Measurements from ENCODE around the gene NIPAL3. TPM values are rescaled to one million over a fixed set of nuclear protein-coding genes. Genes with fewer than 3 reads are reported as not detected.

Gene NIPAL3
- total RNA-seq, 1 experiment from 2014 or later = 16.6 TPM

DNA sequence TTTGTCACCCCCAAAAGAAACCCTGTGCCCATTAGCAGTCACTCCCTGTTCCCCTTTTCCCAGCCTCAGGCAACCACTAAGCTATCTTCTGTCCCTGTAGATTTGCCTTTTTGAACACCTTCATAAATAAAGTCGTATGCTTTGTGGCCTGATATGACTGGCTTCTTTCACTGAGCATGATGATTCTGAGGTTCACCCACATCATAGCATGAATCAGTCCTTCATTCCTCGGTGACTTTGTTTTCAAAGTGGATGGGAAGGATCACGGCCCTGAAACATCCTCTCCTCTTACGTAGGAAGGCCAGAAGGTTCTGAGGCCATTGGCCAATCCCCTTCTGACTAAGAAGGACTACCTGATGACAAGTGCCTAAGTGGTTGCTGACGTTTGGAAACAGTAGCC lies 39.1 kb downstream of the NIPAL3 start:
- no peak overlapping the region for H3K4me3 ChIP-seq (replicated peaks in 1 of 2; ENCODE audit: low read depth in 1 of 2, low read length in 2 of 2)
- H2AFZ ChIP-seq (ENCODE audit: low read depth, low read length, poor library complexity, severe bottlenecking) = no peak overlapping the region
- ChIA-PET RAD21 (ENCODE audit: low non-redundant PET in 1 of 2, low total read pairs in 2 of 2, uncharacterized antibody in 2 of 2, unreplicated experiment in 2 of 2) (no interaction called here), CTCF (no interaction called here), POLR2A (no interaction called here)
- peaks cover 0 to 2% of the 10 kb centered on the region in 2 experiments; a peak in 1 of 4 replicates for H3K36me3 ChIP-seq (ENCODE audit: control insufficient read depth in 1 of 2, insufficient read depth in 2 of 2, low read length in 2 of 2)
- intact Hi-C loops (cut with micrococcal nuclease) = no loop called here
- ATAC-seq = no peak
- H4K20me1 ChIP-seq (ENCODE audit: insufficient read depth) = no peaks in the 10 kb centered on the region
- TF ChIP-seq EZH2phosphoT487 (IDR thresholded peaks at IDR 0.05; ENCODE audit: borderline replicate concordance) (no peak), ZFX (IDR thresholded peaks at IDR 0.05) (no peak), JUND (IDR thresholded peaks at IDR 0.05) (no peak), POLR2AphosphoS5 (IDR thresholded peaks at IDR 0.05; ENCODE audit: low read depth, low read length) (no peak), RAD21 (IDR thresholded peaks at IDR 0.05; ENCODE audit: low read depth) (no peak), ZNF274 (IDR thresholded peaks at IDR 0.05; ENCODE audit: low read depth, low read length) (no peak), YY1 (IDR thresholded peaks at IDR 0.05; ENCODE audit: extremely low read depth, insufficient replicate concordance, low read depth, low read length) (no peak), EZH2 (IDR thresholded peaks at IDR 0.05) (no peak), SP1 (IDR thresholded peaks at IDR 0.05; ENCODE audit: low read depth) (no peak), POLR2A (IDR thresholded peaks at IDR 0.05; ENCODE audit: borderline replicate concordance, extremely low read depth, insufficient read depth, insufficient read length) (no peak), SRF (IDR thresholded peaks at IDR 0.05; ENCODE audit: low read depth) (no peak), TCF7L2 (IDR thresholded peaks at IDR 0.05; ENCODE audit: borderline replicate concordance, extremely low read depth, insufficient read depth, insufficient read length) (no peak), FOSL1 (IDR thresholded peaks at IDR 0.05; ENCODE audit: low read depth) (no peak), CEBPB (IDR thresholded peaks at IDR 0.05; ENCODE audit: low read depth) (no peak), ELF1 (IDR thresholded peaks at IDR 0.05; ENCODE audit: borderline replicate concordance, low read depth) (no peak)
- TF ChIP-seq, protein P1, sequence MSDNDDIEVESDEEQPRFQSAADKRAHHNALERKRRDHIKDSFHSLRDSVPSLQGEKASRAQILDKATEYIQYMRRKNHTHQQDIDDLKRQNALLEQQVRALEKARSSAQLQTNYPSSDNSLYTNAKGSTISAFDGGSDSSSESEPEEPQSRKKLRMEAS (IDR thresholded peaks at IDR 0.05) = no peak
- TF ChIP-seq, protein P2, sequence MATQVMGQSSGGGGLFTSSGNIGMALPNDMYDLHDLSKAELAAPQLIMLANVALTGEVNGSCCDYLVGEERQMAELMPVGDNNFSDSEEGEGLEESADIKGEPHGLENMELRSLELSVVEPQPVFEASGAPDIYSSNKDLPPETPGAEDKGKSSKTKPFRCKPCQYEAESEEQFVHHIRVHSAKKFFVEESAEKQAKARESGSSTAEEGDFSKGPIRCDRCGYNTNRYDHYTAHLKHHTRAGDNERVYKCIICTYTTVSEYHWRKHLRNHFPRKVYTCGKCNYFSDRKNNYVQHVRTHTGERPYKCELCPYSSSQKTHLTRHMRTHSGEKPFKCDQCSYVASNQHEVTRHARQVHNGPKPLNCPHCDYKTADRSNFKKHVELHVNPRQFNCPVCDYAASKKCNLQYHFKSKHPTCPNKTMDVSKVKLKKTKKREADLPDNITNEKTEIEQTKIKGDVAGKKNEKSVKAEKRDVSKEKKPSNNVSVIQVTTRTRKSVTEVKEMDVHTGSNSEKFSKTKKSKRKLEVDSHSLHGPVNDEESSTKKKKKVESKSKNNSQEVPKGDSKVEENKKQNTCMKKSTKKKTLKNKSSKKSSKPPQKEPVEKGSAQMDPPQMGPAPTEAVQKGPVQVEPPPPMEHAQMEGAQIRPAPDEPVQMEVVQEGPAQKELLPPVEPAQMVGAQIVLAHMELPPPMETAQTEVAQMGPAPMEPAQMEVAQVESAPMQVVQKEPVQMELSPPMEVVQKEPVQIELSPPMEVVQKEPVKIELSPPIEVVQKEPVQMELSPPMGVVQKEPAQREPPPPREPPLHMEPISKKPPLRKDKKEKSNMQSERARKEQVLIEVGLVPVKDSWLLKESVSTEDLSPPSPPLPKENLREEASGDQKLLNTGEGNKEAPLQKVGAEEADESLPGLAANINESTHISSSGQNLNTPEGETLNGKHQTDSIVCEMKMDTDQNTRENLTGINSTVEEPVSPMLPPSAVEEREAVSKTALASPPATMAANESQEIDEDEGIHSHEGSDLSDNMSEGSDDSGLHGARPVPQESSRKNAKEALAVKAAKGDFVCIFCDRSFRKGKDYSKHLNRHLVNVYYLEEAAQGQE (IDR thresholded peaks at IDR 0.05; ENCODE audit: low read depth) = no peak
- TF ChIP-seq, protein P3, sequence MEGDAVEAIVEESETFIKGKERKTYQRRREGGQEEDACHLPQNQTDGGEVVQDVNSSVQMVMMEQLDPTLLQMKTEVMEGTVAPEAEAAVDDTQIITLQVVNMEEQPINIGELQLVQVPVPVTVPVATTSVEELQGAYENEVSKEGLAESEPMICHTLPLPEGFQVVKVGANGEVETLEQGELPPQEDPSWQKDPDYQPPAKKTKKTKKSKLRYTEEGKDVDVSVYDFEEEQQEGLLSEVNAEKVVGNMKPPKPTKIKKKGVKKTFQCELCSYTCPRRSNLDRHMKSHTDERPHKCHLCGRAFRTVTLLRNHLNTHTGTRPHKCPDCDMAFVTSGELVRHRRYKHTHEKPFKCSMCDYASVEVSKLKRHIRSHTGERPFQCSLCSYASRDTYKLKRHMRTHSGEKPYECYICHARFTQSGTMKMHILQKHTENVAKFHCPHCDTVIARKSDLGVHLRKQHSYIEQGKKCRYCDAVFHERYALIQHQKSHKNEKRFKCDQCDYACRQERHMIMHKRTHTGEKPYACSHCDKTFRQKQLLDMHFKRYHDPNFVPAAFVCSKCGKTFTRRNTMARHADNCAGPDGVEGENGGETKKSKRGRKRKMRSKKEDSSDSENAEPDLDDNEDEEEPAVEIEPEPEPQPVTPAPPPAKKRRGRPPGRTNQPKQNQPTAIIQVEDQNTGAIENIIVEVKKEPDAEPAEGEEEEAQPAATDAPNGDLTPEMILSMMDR (IDR thresholded peaks at IDR 0.05 in 2 of 3, conservative IDR thresholded peaks at IDR 0.05 in 1 of 3; ENCODE audit: borderline replicate concordance in 1 of 3, insufficient read depth in 1 of 3, low read depth in 2 of 3, low read length in 2 of 3) = no peak
- TF ChIP-seq, protein P4, sequence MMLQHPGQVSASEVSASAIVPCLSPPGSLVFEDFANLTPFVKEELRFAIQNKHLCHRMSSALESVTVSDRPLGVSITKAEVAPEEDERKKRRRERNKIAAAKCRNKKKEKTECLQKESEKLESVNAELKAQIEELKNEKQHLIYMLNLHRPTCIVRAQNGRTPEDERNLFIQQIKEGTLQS (IDR thresholded peaks at IDR 0.05) = no peak
- TF ChIP-seq, protein P5, sequence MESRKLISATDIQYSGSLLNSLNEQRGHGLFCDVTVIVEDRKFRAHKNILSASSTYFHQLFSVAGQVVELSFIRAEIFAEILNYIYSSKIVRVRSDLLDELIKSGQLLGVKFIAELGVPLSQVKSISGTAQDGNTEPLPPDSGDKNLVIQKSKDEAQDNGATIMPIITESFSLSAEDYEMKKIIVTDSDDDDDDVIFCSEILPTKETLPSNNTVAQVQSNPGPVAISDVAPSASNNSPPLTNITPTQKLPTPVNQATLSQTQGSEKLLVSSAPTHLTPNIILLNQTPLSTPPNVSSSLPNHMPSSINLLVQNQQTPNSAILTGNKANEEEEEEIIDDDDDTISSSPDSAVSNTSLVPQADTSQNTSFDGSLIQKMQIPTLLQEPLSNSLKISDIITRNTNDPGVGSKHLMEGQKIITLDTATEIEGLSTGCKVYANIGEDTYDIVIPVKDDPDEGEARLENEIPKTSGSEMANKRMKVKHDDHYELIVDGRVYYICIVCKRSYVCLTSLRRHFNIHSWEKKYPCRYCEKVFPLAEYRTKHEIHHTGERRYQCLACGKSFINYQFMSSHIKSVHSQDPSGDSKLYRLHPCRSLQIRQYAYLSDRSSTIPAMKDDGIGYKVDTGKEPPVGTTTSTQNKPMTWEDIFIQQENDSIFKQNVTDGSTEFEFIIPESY (IDR thresholded peaks at IDR 0.05; ENCODE audit: extremely low read depth, insufficient replicate concordance, low read length) = no peak
- no TSS peak for BruUV-seq (replicated peaks)
- no peak for DNase-seq (ENCODE audit: low read depth, low spot score)
- no peak overlapping the region for H3K27ac ChIP-seq (ENCODE audit: low read depth, low read length)
- no peaks in the 10 kb centered on the region for H3K4me1 ChIP-seq (ENCODE audit: control insufficient read depth in 1 of 2, insufficient read depth in 2 of 2, low read length in 2 of 2)
- no peaks in the 10 kb centered on the region for H3K9me2 ChIP-seq (ENCODE audit: insufficient read depth)
- no peaks in the 10 kb centered on the region for H3K27me3 ChIP-seq (ENCODE audit: insufficient read depth, low read length)
- H3K9me3 ChIP-seq (ENCODE audit: control insufficient read depth in 1 of 2, insufficient read depth in 1 of 2, low read depth in 1 of 2, low read length in 2 of 2) = no peaks in the 10 kb centered on the region
- no peak overlapping the region for H3K9ac ChIP-seq (ENCODE audit: low read length)
- H3K79me2 ChIP-seq (ENCODE audit: insufficient read depth, low read length) = no peaks in the 10 kb centered on the region
- no peak overlapping the region for H3K4me2 ChIP-seq (ENCODE audit: low read length)

Data from HCT116 (cell line).